ENCODE measurements around the gene CHKA.
"Not testable (repeated sequence)": the region's sequence is repeated elsewhere in the genome, so short reads cannot be mapped to it uniquely, and the experiment has no call there.

CHKA gene

GRCh38 chr11:68116126-68116525 lies 5.1 kb downstream of the CHKA start:
- DNase-seq (ENCODE audit: low spot score), result no peak

- no peak for DNase-seq (ENCODE audit: low spot score)
These were observed 5.9 kb downstream of the CHKA start for GRCh38 chr11:68115285-68115684.

- no peak for DNase-seq (ENCODE audit: low spot score)
These were observed 7.2 kb downstream of the CHKA start for GRCh38 chr11:68113986-68114385.

- no peak for DNase-seq (ENCODE audit: low spot score)
These were observed 13.5 kb downstream of the CHKA start for GRCh38 chr11:68107689-68108088.

GRCh38 chr11:68106165-68106940 lies 14.8 kb downstream of the CHKA start:
- DNase-seq (ENCODE audit: low spot score), result no peak

- no peak for DNase-seq (ENCODE audit: low spot score)
These were observed 21.4 kb downstream of the CHKA start for GRCh38 chr11:68099474-68100405.

GRCh38 chr11:68099057-68099456 lies 22.1 kb downstream of the CHKA start:
- DNase-seq (ENCODE audit: low spot score), result no peak

GRCh38 chr11:68096962-68097361 lies 24.2 kb downstream of the CHKA start:
- DNase-seq (ENCODE audit: low spot score), result no peak

GRCh38 chr11:68093565-68093964 lies 27.6 kb downstream of the CHKA start:
- no peak for DNase-seq (ENCODE audit: low spot score)

GRCh38 chr11:68092946-68093345 lies 28.2 kb downstream of the CHKA start:
- DNase-seq (ENCODE audit: low spot score), result not testable (repeated sequence)

GRCh38 chr11:68092411-68092810 lies 28.8 kb downstream of the CHKA start:
- no peak for DNase-seq (ENCODE audit: low spot score)

- no peak for DNase-seq (ENCODE audit: low spot score)
These were observed 30.5 kb downstream of the CHKA start for GRCh38 chr11:68090706-68091105.

- DNase-seq (ENCODE audit: low spot score), result no peak
These were observed 30.9 kb downstream of the CHKA start for GRCh38 chr11:68090287-68090686.

- DNase-seq (ENCODE audit: low spot score), result no peak
These were observed 31.5 kb downstream of the CHKA start for GRCh38 chr11:68089679-68090078.

GRCh38 chr11:68083517-68083916 lies 37.7 kb downstream of the CHKA start:
- no peak for DNase-seq (ENCODE audit: low spot score)

GRCh38 chr11:68082481-68082880 lies 38.7 kb downstream of the CHKA start:
- DNase-seq (ENCODE audit: low spot score), result no peak

- no peak for DNase-seq (ENCODE audit: low spot score)
These were observed 39.5 kb downstream of the CHKA start for GRCh38 chr11:68081691-68082090.

GRCh38 chr11:68080860-68081259 lies 40.3 kb downstream of the CHKA start:
- no peak for DNase-seq (ENCODE audit: low spot score)

- DNase-seq (ENCODE audit: low spot score), result no peak
These were observed 43.3 kb downstream of the CHKA start for GRCh38 chr11:68077617-68078582.

GRCh38 chr11:68076371-68077042 lies 44.7 kb downstream of the CHKA start:
- no peak for DNase-seq (ENCODE audit: low spot score)

GRCh38 chr11:68074584-68075352 lies 46.4 kb downstream of the CHKA start:
- DNase-seq (ENCODE audit: low spot score), result no peak

Data from GM03348 (cell line).